HG02571 (cell line): Measurements from ENCODE around the gene KCNF1.
"Not testable (repeated sequence)": the region's sequence is repeated elsewhere in the genome, so short reads cannot be mapped to it uniquely, and the experiment has no call there.

Source experiments
- ATAC-seq: cut with Tn5 transposase; IDR thresholded peaks from one replicate; pipeline ENCODE4 v1.9.1; 2021; ENCODE audit warnings: mild to moderate bottlenecking, moderate library complexity; ENCODE audit not compliant: unreplicated experiment

Gene KCNF1

DNA sequence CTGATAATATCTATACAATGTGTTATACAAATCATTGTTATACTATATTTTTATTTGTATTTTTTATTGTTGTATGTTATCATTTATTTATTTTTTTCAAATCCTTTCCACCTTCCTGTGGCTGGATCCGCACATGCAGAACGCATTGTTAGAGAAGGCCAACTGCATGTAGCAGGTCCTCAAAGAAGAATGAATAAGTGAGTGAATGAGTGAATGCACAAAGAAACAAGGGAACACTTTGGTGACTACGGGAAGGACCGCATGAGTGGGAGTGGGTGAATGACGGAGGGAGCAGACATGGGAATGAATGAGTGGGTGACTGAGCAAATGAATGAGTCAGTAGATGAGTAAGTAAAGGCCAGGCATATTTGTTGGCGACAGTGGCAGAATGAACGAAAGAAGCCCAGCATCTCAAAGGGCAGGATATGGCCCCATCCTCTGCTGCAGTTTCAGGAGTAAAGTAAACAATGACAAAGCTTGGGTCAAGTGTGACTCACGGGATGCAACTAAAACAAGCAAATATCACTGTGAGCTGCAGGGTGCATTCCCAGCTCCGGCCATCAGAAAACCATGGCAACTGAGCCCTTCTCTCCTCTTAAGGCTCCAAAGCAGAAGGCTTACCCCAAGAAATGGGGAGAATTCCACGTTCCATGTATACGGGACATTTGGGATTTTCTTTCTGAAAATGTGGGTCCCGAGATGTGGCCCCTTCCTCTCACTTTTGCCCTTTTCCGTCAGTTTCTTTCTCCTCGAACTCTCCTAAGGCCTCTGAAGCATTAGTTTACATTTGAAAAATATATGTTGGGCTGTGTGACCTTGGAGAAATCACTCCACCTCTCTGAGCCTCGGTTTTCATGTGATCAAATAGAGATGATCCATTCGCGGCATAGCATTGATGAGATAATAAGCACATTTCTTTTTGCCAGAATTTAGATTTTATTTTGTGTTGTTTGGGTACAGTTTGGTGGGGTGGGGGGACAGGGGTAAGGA is 24.5 kb downstream of the KCNF1 start:
- ATAC-seq: no peak

- no peak for ATAC-seq
Observed at GRCh38 chr2:10939058-10939457, 27.3 kb downstream of the KCNF1 start.

GRCh38 chr2:10940596-10940995 is 28.9 kb downstream of the KCNF1 start:
- ATAC-seq: no peak

DNA sequence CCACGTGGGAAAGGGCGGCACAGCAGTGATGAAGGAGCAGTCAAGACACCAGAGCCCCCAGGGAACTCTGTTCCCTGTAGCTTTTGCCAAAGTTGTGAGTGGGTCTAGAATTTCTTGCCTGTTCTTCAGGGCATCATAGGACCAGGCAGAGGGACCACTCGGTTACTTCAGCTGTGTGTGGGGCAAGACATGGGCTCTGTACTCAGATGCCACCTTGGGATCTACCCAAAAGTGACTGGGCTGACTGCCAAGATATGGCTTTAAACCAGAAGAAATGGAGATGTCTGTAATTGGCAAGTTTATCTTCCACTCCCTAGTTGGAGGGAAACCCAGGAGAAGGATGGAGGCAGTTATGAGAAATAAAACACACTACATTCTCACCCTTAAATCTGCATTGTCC is 29.6 kb downstream of the KCNF1 start:
- no peak for ATAC-seq

- no peak for ATAC-seq
Observed at GRCh38 chr2:10944799-10945198, 33.1 kb downstream of the KCNF1 start.

GRCh38 chr2:10946394-10946793 is 34.7 kb downstream of the KCNF1 start:
- ATAC-seq: no peak

DNA sequence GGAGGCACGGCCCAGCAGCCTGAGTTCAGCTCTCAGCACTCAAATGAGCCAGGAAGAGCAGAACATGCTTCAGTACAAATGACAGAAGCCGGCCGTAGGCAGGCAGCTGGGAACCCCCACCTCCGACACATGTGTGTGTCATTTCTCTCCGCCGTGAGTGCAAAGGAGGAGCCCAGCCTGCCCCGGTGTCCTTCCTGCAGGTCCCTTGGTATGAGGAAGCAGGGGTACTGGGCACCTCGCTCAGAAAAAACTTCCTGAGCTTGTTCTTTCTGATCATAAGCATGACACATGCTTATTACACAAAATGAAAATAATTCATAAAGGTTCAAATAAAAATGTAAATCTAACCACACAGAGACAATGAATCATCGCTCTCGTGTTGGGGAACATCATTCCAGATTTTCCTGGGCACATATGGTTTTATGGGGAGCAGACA is 35.3 kb downstream of the KCNF1 start:
- ATAC-seq: no peak

DNA sequence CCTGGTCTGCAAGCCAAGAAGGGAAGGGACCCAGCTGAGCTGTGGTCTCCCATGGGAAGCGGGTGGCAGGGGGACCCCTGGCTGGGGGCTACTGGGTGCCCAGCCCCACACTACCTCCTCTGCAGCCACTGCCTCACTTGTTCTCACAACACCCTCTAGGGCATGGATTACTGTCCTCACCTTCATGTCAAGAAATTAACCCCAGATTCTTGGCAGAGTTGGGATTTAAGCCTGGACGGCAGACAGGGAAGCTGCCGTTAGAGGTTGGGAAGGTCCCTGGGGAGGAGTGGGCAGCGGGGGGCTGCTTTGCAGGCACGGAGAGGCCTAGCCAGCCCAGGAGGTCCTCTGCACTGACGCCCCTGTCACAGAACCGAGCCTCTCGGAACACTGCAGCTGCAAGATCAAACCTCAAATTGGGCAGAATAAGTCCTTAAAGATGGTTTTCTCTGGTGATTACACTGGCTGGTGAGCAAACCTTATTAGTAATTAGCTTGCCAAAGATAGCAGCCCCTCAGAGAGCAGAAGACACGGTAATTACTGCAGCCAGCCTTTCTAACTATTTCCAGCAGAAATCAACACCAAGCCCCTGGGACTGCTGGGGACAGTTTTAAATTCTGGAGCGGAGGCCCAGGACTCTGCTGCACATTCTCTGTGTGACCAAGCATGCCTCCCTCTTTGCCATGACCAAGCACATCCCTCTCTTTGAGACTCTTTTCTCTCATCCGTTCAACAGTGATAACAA is 35.9 kb downstream of the KCNF1 start:
- ATAC-seq: no peak

- no peak for ATAC-seq
Observed at GRCh38 chr2:10948188-10948564, 36.4 kb downstream of the KCNF1 start.

DNA sequence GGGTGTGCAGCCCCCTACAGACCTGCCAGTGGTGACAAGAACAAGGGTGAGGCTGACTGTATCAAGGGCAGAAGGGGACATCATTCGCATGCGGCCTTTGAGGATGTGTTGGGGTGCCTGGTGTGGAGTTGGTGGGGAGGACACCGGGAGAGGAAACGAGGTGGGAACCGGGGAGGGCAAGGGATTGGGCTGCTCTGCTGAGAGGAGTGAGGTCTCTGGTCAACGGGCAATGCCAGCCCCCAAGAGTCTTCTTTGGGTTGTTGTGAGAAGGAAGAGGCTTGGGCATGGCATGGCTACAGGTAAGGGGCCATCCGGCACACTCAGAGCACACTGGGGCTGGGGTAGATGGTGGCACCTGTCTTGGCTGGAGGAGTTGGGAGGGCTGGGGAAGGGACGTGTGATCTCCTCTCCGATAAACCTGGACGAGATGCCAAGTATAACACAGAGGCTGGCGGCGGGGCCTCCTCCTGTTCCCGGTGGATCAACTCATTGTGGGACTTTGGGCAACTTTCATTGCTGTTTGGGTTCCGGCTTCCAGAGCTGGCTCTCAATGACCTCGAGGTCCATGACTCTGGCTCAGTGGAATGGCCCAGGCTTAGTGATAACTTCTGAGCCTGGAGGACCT is 37.0 kb downstream of the KCNF1 start:
- ATAC-seq: no peak

DNA sequence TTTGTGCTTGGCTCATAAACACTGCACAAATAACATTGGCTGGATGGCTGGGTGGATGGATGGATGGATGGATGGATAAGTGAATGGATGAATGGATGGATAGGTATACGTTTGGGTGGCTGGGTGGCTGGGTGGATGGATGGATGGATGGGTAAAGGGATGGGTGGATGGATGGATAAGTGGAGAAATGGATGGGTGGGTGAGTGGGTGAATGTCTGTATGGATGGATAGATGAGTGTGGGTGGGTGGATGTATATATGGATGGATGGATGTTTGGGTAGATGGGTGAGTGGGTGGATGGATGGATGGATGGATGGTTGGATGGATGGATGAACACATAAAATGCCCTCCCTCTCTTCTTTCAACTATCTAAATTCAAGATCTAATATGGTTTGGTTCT is 38.1 kb downstream of the KCNF1 start:
- no peak for ATAC-seq

- no peak for ATAC-seq
Observed at GRCh38 chr2:10951558-10952414, 40.1 kb downstream of the KCNF1 start.

DNA sequence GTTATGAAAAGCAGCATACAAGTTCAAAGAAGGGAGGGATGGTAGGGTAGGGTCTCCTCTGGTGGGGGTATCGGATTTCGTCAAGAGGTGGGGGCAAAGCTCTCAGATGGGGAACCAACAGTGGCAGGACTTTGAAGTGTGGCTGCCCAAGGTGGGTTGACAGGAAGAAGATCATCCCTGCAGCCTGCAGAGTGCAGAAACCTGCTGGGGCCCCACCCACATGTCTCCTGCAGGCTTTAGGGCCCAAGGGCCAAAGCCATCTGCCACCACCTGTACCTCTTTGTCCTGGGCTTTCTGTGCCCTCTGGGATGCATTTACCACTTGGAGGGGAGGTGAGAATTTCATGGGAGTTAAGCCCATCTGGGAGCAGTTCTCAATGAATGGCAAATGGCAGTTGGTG is 42.7 kb downstream of the KCNF1 start:
- no peak for ATAC-seq

- no peak for ATAC-seq
Observed at GRCh38 chr2:10954856-10955818, 43.4 kb downstream of the KCNF1 start.

GRCh38 chr2:10956006-10956790 is 44.5 kb downstream of the KCNF1 start:
- no peak for ATAC-seq

DNA sequence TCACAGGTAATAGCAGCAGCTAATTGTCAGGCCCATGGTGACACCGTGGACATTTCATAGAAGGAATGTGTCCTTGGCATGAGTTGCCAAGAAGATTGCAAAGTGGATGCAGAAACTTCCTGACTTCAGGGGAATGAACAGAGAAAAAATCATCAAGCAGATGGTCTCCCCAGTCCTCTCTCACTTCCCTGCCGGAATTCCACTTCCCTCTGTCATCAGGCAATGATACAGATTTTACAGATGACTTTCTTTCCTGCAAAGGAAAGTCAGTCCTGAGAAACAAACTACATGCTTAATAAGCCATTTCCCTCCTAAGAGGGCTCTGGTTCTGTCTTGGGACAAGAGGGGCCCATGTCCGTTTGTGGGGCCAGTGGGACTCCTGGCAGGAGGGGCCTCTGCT is 45.7 kb downstream of the KCNF1 start:
- no peak for ATAC-seq

- not testable (repeated sequence) for ATAC-seq
Observed at GRCh38 chr2:10958452-10958851, 46.7 kb downstream of the KCNF1 start.

DNA sequence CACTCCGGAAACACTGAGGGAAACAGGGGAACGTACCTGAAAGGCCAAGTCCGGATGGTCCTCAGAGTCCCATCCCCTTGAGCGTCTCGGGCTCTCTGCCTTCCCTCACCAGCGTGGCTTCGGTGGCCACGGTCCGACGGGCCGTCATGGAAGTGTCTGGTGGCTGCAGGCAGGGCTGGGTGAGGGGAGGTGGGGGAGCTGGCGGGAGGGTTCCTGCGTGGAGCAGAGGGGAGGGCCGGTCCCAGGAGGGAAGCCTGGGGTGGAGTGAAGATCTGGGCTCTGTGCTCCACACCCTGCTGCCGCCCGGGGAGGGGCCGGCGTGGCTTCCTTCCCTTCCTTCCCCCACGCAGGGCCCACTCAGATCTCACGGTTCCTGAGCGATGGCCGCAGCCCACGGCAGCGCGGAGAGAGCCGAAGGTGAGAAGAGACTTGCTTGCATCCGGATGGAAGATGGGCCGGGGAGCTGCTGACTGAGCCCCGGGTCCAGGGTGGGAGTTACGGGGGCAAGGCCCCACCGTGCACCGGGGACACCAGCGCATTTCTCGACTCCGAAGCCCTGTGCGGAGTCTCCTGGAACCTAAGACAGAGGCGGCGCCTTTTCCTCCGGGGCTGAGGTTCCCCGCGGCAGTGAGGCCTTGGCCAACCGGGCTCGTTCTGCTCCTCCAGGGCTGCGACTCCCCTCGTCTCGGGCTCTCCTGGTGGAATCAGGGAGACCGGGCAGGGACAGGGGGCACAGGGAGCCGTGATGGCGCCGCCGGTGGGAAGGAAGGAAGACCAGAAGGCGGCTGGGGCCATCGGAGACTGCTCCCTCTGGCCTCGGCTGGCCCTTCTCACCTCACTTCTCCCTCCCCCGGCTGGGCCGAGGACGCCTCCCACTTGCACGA is 49.1 kb downstream of the KCNF1 start:
- ATAC-seq: no peak
